KMS-11 (cell line): ENCODE results near the gene GPR18.

Experiments used
- H2AFZ ChIP-seq: fragments of 200-600 bp; sonication (generic); 2 replicates; pipeline ENCODE4 v1.6.1; 2016; ENCODE audit warnings: antibody characterized with exemption, mixed run types, low read depth
- H3K27ac ChIP-seq: fragments of 200-600 bp; sonication (generic); 2 replicates; pipeline ENCODE4 v1.6.1; 2016; ENCODE audit warnings: mild to moderate bottlenecking, mixed run types
- H3K27me3 ChIP-seq: fragments of 200-600 bp; sonication (generic); 2 replicates; pipeline ENCODE4 v1.6.1; 2017; ENCODE audit warnings: mild to moderate bottlenecking, low read depth, mixed run types, moderate library complexity; ENCODE audit not compliant: insufficient read depth
- H3K36me3 ChIP-seq: fragments of 200-600 bp; sonication (generic); 2 replicates; pipeline ENCODE4 v1.6.1; 2017; ENCODE audit warnings: mild to moderate bottlenecking, mixed run types; ENCODE audit not compliant: insufficient read depth
- H3K4me1 ChIP-seq: fragments of 200-600 bp; sonication (generic); 2 replicates; pipeline ENCODE4 v1.6.1; 2016; ENCODE audit warnings: mild to moderate bottlenecking, low read depth, mixed run types; ENCODE audit not compliant: poor library complexity, severe bottlenecking
- H3K4me2 ChIP-seq: fragments of 200-600 bp; sonication (generic); 2 replicates; pipeline ENCODE4 v1.7.0; 2016; ENCODE audit warnings: mild to moderate bottlenecking, mixed run types
- H3K4me3 ChIP-seq: fragments of 200-600 bp; sonication (generic); IDR thresholded peaks from 2 replicates; pipeline ENCODE4 v1.6.1; 2017; ENCODE audit warnings: low read depth, low read length, mixed read lengths; ENCODE audit not compliant: insufficient read depth
- H3K79me2 ChIP-seq: fragments of 200-600 bp; sonication (generic); 2 replicates; pipeline ENCODE4 v1.6.1; 2016; ENCODE audit warnings: low read depth, mixed run types; ENCODE audit not compliant: insufficient read depth
- H3K9ac ChIP-seq: fragments of 200-600 bp; sonication (generic); 2 replicates; pipeline ENCODE4 v1.6.1; 2016; ENCODE audit warnings: mild to moderate bottlenecking, mixed run types
- H4K20me1 ChIP-seq: fragments of 200-600 bp; sonication (generic); 2 replicates; pipeline ENCODE4 v1.6.1; 2016; ENCODE audit warnings: mild to moderate bottlenecking, mixed run types; ENCODE audit not compliant: insufficient read depth
- CTCF ChIP-seq: fragments of 200-600 bp; sonication (generic); conservative IDR thresholded peaks from 2 replicates; pipeline ENCODE4 v1.6.1; 2017; ENCODE audit warnings: low read depth, mild to moderate bottlenecking, antibody characterized with exemption, low read length, moderate library complexity, mixed read lengths

GPR18 gene

GRCh38 chr13:99220199-99220935 lies 37.8 kb downstream of the GPR18 start:
- Histone ChIP-seq H3K4me2 (no peak overlapping the region), H3K4me3 (no peak overlapping the region), H2AFZ (no peak overlapping the region), H3K27ac (no peak overlapping the region), H3K27me3 (no peaks in the 10 kb centered on the region), H3K79me2 (no peaks in the 10 kb centered on the region), H3K36me3 (no peaks in the 10 kb centered on the region), H4K20me1 (no peaks in the 10 kb centered on the region), H3K9ac (no peak overlapping the region), H3K4me1 (peaks cover 3% of the 10 kb centered on the region)
- no peak for TF ChIP-seq CTCF

- no peak overlapping the region for H3K9ac ChIP-seq
- H3K36me3 ChIP-seq, result no peaks in the 10 kb centered on the region
- no peak overlapping the region for H3K27ac ChIP-seq
- no peak overlapping the region for H3K4me3 ChIP-seq
- no peak for TF ChIP-seq CTCF
- H2AFZ ChIP-seq, result no peak overlapping the region
- H4K20me1 ChIP-seq, result no peaks in the 10 kb centered on the region
- no peak overlapping the region for H3K4me2 ChIP-seq
- no peaks in the 10 kb centered on the region for H3K4me1 ChIP-seq
- H3K79me2 ChIP-seq, result no peaks in the 10 kb centered on the region
- H3K27me3 ChIP-seq, result no peaks in the 10 kb centered on the region
Measured at GRCh38 chr13:99218969-99219368, 39.2 kb downstream of the GPR18 start.

GRCh38 chr13:99218545-99218944 lies 39.6 kb downstream of the GPR18 start:
- Histone ChIP-seq H4K20me1 (no peaks in the 10 kb centered on the region), H3K79me2 (no peaks in the 10 kb centered on the region), H3K9ac (no peak overlapping the region)

GRCh38 chr13:99218126-99218525 lies 40.1 kb downstream of the GPR18 start:
- H3K27ac ChIP-seq, result no peak overlapping the region
- no peak overlapping the region for H2AFZ ChIP-seq
- TF ChIP-seq CTCF, result no peak
- H3K4me2 ChIP-seq, result no peak overlapping the region
- H4K20me1 ChIP-seq, result no peaks in the 10 kb centered on the region
- H3K36me3 ChIP-seq, result no peaks in the 10 kb centered on the region
- H3K4me3 ChIP-seq, result no peak overlapping the region
- no peaks in the 10 kb centered on the region for H3K27me3 ChIP-seq
- no peaks in the 10 kb centered on the region for H3K4me1 ChIP-seq
- H3K79me2 ChIP-seq, result no peaks in the 10 kb centered on the region
- no peak overlapping the region for H3K9ac ChIP-seq

More at GRCh38 chr13:99218545-99218944, 39.6 kb downstream of the GPR18 start:
- no peaks in the 10 kb centered on the region for H3K36me3 ChIP-seq
- H3K4me3 ChIP-seq, result no peak overlapping the region
- no peak overlapping the region for H3K27ac ChIP-seq
- no peak for TF ChIP-seq CTCF
- no peaks in the 10 kb centered on the region for H3K4me1 ChIP-seq
- H2AFZ ChIP-seq, result no peak overlapping the region
- no peaks in the 10 kb centered on the region for H3K27me3 ChIP-seq
- no peak overlapping the region for H3K4me2 ChIP-seq
